Measurements from ENCODE around the gene COPB2.

- no peak for TF ChIP-seq EZH2 (IDR thresholded peaks at IDR 0.05; ENCODE audit: borderline replicate concordance)
- no peak for TF ChIP-seq CTCF (IDR thresholded peaks at IDR 0.05; ENCODE audit: poor library complexity)
- TF ChIP-seq EZH2phosphoT487 (IDR thresholded peaks at IDR 0.05; ENCODE audit: low read depth, severe bottlenecking, unreplicated experiment), result no peak
These were observed 66.3 kb downstream of the COPB2 start for GRCh38 chr3:139323146-139323545.

Measured in hepatocyte (in vitro differentiated cells).